ENCODE data around the gene RALGAPA2. TPM values are rescaled to one million over a fixed set of nuclear protein-coding genes. Genes with fewer than 3 reads are reported as not detected.

RALGAPA2 gene
- total RNA-seq, 3 donors from 2014 or later (not counting 1 experiment from before 2014, with no cell fraction given) = 26.6 to 33.9 (median 33.1) TPM

DNA sequence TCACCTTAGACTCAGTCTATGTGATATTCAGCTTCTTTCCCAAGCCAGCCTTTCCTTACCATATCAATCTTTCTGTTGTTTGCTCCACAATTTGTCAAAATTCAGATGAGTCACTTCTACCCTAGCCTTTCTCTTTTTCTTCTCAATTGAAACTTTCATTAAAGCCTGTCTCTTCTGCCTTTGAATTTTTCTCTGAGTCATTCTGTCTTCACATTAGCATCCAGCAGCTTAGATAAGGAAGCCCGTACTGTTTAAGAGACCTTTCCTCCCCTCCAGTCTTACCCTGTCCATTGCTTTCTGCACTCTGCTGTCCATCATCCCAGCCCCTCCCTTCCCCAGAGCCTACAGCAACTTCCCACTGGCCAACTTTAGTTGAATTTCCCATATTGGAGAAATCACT is 34.9 kb upstream of the RALGAPA2 start:
- Mint-ChIP-seq H3K27me3 (ENCODE audit: low read depth in 2 of 2) (peaks cover 0 to 13% of the 10 kb centered on the region in 2 donors), H3K9me3 (peaks cover 3 to 4% of the 10 kb centered on the region in 2 donors), H3K27ac (no peak overlapping the region), H3K36me3 (no peaks in the 10 kb centered on the region), H3K4me3 (no peak overlapping the region), H3K4me1 (no peaks in the 10 kb centered on the region)
- H3K9me3 ChIP-seq (ENCODE audit: control insufficient read depth, insufficient read depth, low read length) = peaks cover 8% of the 10 kb centered on the region
- no peak overlapping the region for H3K27ac ChIP-seq (ENCODE audit: low read length)
- DNase-seq (no peak), ATAC-seq (no peak)
- intact Hi-C loops (cut with micrococcal nuclease) = no loop called here
- H3K4me3 ChIP-seq (ENCODE audit: low read length) = no peak overlapping the region
- TF ChIP-seq, protein P1, sequence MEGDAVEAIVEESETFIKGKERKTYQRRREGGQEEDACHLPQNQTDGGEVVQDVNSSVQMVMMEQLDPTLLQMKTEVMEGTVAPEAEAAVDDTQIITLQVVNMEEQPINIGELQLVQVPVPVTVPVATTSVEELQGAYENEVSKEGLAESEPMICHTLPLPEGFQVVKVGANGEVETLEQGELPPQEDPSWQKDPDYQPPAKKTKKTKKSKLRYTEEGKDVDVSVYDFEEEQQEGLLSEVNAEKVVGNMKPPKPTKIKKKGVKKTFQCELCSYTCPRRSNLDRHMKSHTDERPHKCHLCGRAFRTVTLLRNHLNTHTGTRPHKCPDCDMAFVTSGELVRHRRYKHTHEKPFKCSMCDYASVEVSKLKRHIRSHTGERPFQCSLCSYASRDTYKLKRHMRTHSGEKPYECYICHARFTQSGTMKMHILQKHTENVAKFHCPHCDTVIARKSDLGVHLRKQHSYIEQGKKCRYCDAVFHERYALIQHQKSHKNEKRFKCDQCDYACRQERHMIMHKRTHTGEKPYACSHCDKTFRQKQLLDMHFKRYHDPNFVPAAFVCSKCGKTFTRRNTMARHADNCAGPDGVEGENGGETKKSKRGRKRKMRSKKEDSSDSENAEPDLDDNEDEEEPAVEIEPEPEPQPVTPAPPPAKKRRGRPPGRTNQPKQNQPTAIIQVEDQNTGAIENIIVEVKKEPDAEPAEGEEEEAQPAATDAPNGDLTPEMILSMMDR (IDR thresholded peaks at IDR 0.05) = no peak
- H3K27me3 ChIP-seq (ENCODE audit: control insufficient read depth, insufficient read depth, low read length) = no peaks in the 10 kb centered on the region
- 72% methylated on average over 1 of the region's 1 CpG for WGBS (ENCODE audit: insufficient coverage)
- H3K4me1 ChIP-seq (ENCODE audit: control insufficient read depth, insufficient read depth, low read length) = no peaks in the 10 kb centered on the region
- no peaks in the 10 kb centered on the region for H3K36me3 ChIP-seq (ENCODE audit: control insufficient read depth, insufficient read depth, low read length)

- 79% methylated on average over 5 of the region's 5 CpGs for WGBS (ENCODE audit: insufficient coverage)
Measured at GRCh38 chr20:20744170-20744725, 31.8 kb upstream of the RALGAPA2 start.

GRCh38 chr20:20743511-20744169 is 31.2 kb upstream of the RALGAPA2 start:
- TF ChIP-seq, protein P1 (IDR thresholded peaks at IDR 0.05) = no peak
- Histone ChIP-seq H3K36me3 (ENCODE audit: control insufficient read depth, insufficient read depth, low read length) (no peaks in the 10 kb centered on the region), H3K4me3 (ENCODE audit: low read length) (no peak overlapping the region), H3K9me3 (ENCODE audit: control insufficient read depth, insufficient read depth, low read length) (peaks cover 5% of the 10 kb centered on the region), H3K27me3 (ENCODE audit: control insufficient read depth, insufficient read depth, low read length) (no peaks in the 10 kb centered on the region), H3K4me1 (ENCODE audit: control insufficient read depth, insufficient read depth, low read length) (no peaks in the 10 kb centered on the region), H3K27ac (ENCODE audit: low read length) (no peak overlapping the region)
- Mint-ChIP-seq H3K4me1 (no peaks in the 10 kb centered on the region), H3K27me3 (ENCODE audit: low read depth in 2 of 2) (peaks cover 0 to 11% of the 10 kb centered on the region in 2 donors), H3K4me3 (no peak overlapping the region), H3K27ac (no peak overlapping the region), H3K36me3 (no peaks in the 10 kb centered on the region), H3K9me3 (no peaks in the 10 kb centered on the region)
- no peak for ATAC-seq
- no peak for DNase-seq
- 34% methylated on average over 15 of the region's 15 CpGs for WGBS (ENCODE audit: insufficient coverage)
- intact Hi-C loops (cut with micrococcal nuclease) = no loop called here

More at GRCh38 chr20:20744170-20744725, 31.8 kb upstream of the RALGAPA2 start:
- Histone ChIP-seq H3K36me3 (ENCODE audit: control insufficient read depth, insufficient read depth, low read length) (no peaks in the 10 kb centered on the region), H3K4me1 (ENCODE audit: control insufficient read depth, insufficient read depth, low read length) (no peaks in the 10 kb centered on the region), H3K9me3 (ENCODE audit: control insufficient read depth, insufficient read depth, low read length) (peaks cover 8% of the 10 kb centered on the region), H3K4me3 (ENCODE audit: low read length) (no peak overlapping the region), H3K27ac (ENCODE audit: low read length) (no peak overlapping the region), H3K27me3 (ENCODE audit: control insufficient read depth, insufficient read depth, low read length) (no peaks in the 10 kb centered on the region)
- Mint-ChIP-seq H3K27ac (no peak overlapping the region), H3K4me3 (no peak overlapping the region), H3K4me1 (no peaks in the 10 kb centered on the region), H3K27me3 (ENCODE audit: low read depth in 2 of 2) (peaks cover 0 to 14% of the 10 kb centered on the region in 2 donors), H3K36me3 (no peaks in the 10 kb centered on the region), H3K9me3 (peaks cover 3 to 4% of the 10 kb centered on the region in 2 donors)
- ATAC-seq (no peak), DNase-seq (no peak)
- intact Hi-C loops (cut with micrococcal nuclease) = no loop called here
- TF ChIP-seq, protein P1 (IDR thresholded peaks at IDR 0.05) = no peak

Data from natural killer cell (primary cell).